ENCODE results near the gene SLC50A1. TPM values are rescaled to one million over a fixed set of nuclear protein-coding genes. Genes with fewer than 3 reads are reported as not detected.
"Not testable (repeated sequence)": the region's sequence is repeated elsewhere in the genome, so short reads cannot be mapped to it uniquely, and the experiment has no call there.

SLC50A1 gene
- total RNA-seq, 1 experiment from 2014 or later, result 38.4 TPM

- Histone ChIP-seq H3K9me3 (no peaks in the 10 kb centered on the region), H3K36me3 (ENCODE audit: control insufficient read depth, insufficient read depth, low read length) (no peaks in the 10 kb centered on the region), H3K27me3 (replicated peaks; ENCODE audit: control insufficient read depth, insufficient read depth, low read length) (no peaks in the 10 kb centered on the region), H3K4me3 (ENCODE audit: low read depth, low read length) (peak overlapping the region; percentile 23), H3K4me1 (peaks cover 10% of the 10 kb centered on the region; the same call in 1 of the 2 replicates)
- POLR2A ChIA-PET, result interaction anchor here (1.2 to 1.5 kb wide), 2 partner anchors 42 to 76 kb away, joined by 3 to 6 read pairs; no protein-coding TSS in a partner anchor
- peak; percentile 79 to 93 for TF ChIP-seq CTCF (IDR thresholded peaks at IDR 0.05; ENCODE audit: insufficient read depth in 1 of 2, low read depth in 1 of 2, low read length in 1 of 2, severe bottlenecking in 1 of 2, unreplicated experiment in 1 of 2)
- no peaks in the 10 kb centered on the region for H3K27me3 Mint-ChIP-seq (ENCODE audit: insufficient read depth, unreplicated experiment)
- peaks cover 17% of the 10 kb centered on the region for H3K36me3 Mint-ChIP-seq (ENCODE audit: insufficient read depth, unreplicated experiment)
- H3K9me3 Mint-ChIP-seq (ENCODE audit: unreplicated experiment), result no peaks in the 10 kb centered on the region
- H3K27ac Mint-ChIP-seq (ENCODE audit: unreplicated experiment), result peak overlapping the region; percentile 24
- CTCF ChIA-PET, result interaction anchor here (0.5 to 3.2 kb wide), 27 partner anchors 10 to 135 kb away, joined by 3 to 147 read pairs (median 5); partner anchors contain the start of gene EFNA1
- DNase-seq, result peak; percentile 86 to 89
- intact Hi-C loops (cut with micrococcal nuclease; ENCODE audit: unreplicated experiment), result loop anchor here (1.0 to 2.0 kb wide), 3 partner anchors 33 to 73 kb away; partner anchors contain the start of gene SLC50A1
- no TSS peak for BruUV-seq (replicated peaks)
- H3K4me3 Mint-ChIP-seq (ENCODE audit: unreplicated experiment), result peak overlapping the region; percentile 66
- no peaks in the 10 kb centered on the region for H3K4me1 Mint-ChIP-seq (ENCODE audit: low read depth, unreplicated experiment)
Measured at GRCh38 chr1:155167166-155168104, 31.8 kb downstream of the SLC50A1 start.

DNA sequence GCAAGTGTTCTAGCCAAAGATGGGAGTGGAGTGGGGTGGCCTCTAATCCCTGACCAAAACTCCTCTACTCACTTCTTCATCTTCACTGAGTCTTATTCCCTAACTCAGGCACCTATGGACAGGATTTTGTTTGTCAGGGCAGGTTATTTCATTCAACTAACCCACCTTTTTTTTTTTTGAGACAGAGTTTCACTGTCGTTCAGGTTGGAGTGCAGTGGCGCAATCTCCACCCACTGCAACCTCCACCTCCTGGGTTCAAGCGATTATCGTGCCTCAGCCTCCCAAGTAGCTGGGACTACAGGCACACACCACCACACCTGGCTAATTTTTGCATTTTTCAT, 32.4 kb downstream of the SLC50A1 start:
- H3K9me3 ChIP-seq; BruUV-seq (replicated peaks); intact Hi-C loops (cut with micrococcal nuclease; ENCODE audit: unreplicated experiment); H3K27me3 ChIP-seq (replicated peaks; ENCODE audit: control insufficient read depth, insufficient read depth, low read length); DNase-seq; H3K9me3 Mint-ChIP-seq (ENCODE audit: unreplicated experiment); H3K4me1 Mint-ChIP-seq (ENCODE audit: low read depth, unreplicated experiment); H3K4me3 ChIP-seq (ENCODE audit: low read depth, low read length); H3K36me3 ChIP-seq (ENCODE audit: control insufficient read depth, insufficient read depth, low read length); H3K27me3 Mint-ChIP-seq (ENCODE audit: insufficient read depth, unreplicated experiment): not testable (repeated sequence)
- ChIA-PET POLR2A (interaction anchor here (1.2 to 1.5 kb wide), 2 partner anchors 43 to 77 kb away, joined by 3 to 6 read pairs; no protein-coding TSS in a partner anchor), CTCF (interaction anchor here (0.5 to 3.2 kb wide), 19 partner anchors 9 to 134 kb away, joined by 3 to 147 read pairs (median 6); partner anchors contain the start of gene EFNA1)
- peaks cover 11% of the 10 kb centered on the region; the same call in 1 of the 2 replicates for H3K4me1 ChIP-seq
- Mint-ChIP-seq H3K4me3 (ENCODE audit: unreplicated experiment) (peak overlapping the region; percentile 66), H3K27ac (ENCODE audit: unreplicated experiment) (peak overlapping the region; percentile 24), H3K36me3 (ENCODE audit: insufficient read depth, unreplicated experiment) (peaks cover 24% of the 10 kb centered on the region)

DNA sequence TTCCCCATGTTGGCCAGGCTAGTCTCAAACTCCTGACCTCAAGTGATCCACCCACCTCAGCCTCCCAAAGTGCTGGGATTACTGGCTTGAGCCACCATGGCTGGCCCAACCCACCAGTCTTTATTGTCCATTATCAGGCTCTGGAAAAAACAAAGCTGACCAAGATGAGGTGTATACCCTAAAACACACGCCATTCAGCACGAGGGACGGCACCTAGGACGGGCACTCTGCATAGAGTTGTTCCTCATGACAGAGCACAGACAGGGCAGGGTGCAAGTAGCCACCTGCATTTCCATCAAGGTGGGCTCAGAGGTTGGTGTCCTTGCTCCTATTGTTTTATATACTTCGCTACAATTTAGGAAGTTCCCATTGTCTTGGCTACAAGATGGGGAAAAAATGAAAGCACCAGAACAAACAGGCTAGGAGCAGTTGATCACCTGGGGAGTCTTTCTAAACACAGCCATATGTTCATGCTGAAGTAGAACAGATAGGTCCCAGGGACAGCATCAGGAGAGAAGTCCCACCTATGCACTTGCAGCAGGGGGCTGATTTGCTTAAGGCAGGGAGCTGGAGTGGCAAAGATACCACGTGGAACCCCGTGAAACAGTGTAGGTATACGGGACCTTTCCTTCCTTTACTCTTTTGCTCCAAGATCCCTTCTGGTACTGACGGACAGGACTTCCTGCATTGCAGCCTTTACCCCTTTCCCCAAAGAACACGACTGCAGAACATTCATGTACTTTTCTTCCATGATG, 33.0 kb downstream of the SLC50A1 start:
- no peak overlapping the region for H3K4me3 Mint-ChIP-seq (ENCODE audit: unreplicated experiment)
- TF ChIP-seq CTCF (IDR thresholded peaks at IDR 0.05; ENCODE audit: insufficient read depth in 1 of 2, low read depth in 1 of 2, low read length in 1 of 2, severe bottlenecking in 1 of 2, unreplicated experiment in 1 of 2), result no peak
- no peaks in the 10 kb centered on the region for H3K27me3 Mint-ChIP-seq (ENCODE audit: insufficient read depth, unreplicated experiment)
- no peaks in the 10 kb centered on the region for H3K9me3 Mint-ChIP-seq (ENCODE audit: unreplicated experiment)
- no TSS peak for BruUV-seq (replicated peaks)
- H3K4me1 ChIP-seq, result peaks cover 11% of the 10 kb centered on the region; the same call in 1 of the 2 replicates
- no peak overlapping the region for H3K4me3 ChIP-seq (ENCODE audit: low read depth, low read length)
- H3K27ac Mint-ChIP-seq (ENCODE audit: unreplicated experiment), result no peak overlapping the region
- no peaks in the 10 kb centered on the region for H3K36me3 ChIP-seq (ENCODE audit: control insufficient read depth, insufficient read depth, low read length)
- POLR2A ChIA-PET, result interaction anchor here (1.5 kb wide), 1 partner anchor 77 kb away, joined by 6 read pairs; no protein-coding TSS in a partner anchor
- CTCF ChIA-PET, result interaction anchor here (0.5 to 3.2 kb wide), 18 partner anchors 9 to 357 kb away, joined by 3 to 147 read pairs (median 6); partner anchors contain the start of gene EFNA1
- no peaks in the 10 kb centered on the region for H3K27me3 ChIP-seq (replicated peaks; ENCODE audit: control insufficient read depth, insufficient read depth, low read length)
- H3K9me3 ChIP-seq, result no peaks in the 10 kb centered on the region
- peaks cover 6% of the 10 kb centered on the region for H3K4me1 Mint-ChIP-seq (ENCODE audit: low read depth, unreplicated experiment)
- H3K36me3 Mint-ChIP-seq (ENCODE audit: insufficient read depth, unreplicated experiment), result peaks cover 26% of the 10 kb centered on the region
- intact Hi-C loops (cut with micrococcal nuclease; ENCODE audit: unreplicated experiment), result no loop called here
- no peak for DNase-seq

Measured in Caco-2 (cell line).